Endothelial cell (in vitro differentiated cells): ENCODE measurements around the gene OR2W1. TPM values are rescaled to one million over a fixed set of nuclear protein-coding genes. Genes with fewer than 3 reads are reported as not detected.

ENCODE experiments used
- DNase-seq: peaks from one replicate; pipeline ENCODE4 v3.0.0; 2021; ENCODE audit warnings: low spot score
- H3K27ac Mint-ChIP-seq: one replicate; pipeline ENCODE4 v1.8.0; 2021; ENCODE audit warnings: mixed read lengths, inconsistent platforms; ENCODE audit not compliant: unreplicated experiment
- H3K27me3 Mint-ChIP-seq: one replicate; pipeline ENCODE4 v1.8.0; 2021; ENCODE audit warnings: mild to moderate bottlenecking, moderate library complexity, mixed read lengths, inconsistent platforms; ENCODE audit not compliant: unreplicated experiment
- H3K36me3 Mint-ChIP-seq: one replicate; pipeline ENCODE4 v1.8.0; 2021; ENCODE audit warnings: mild to moderate bottlenecking, low read depth, mixed read lengths, inconsistent platforms; ENCODE audit not compliant: unreplicated experiment
- H3K4me1 Mint-ChIP-seq: one replicate; pipeline ENCODE4 v1.8.0; 2021; ENCODE audit warnings: mild to moderate bottlenecking, mixed read lengths, inconsistent platforms; ENCODE audit not compliant: unreplicated experiment
- H3K4me3 Mint-ChIP-seq: one replicate; pipeline ENCODE4 v1.8.0; 2021; ENCODE audit warnings: mild to moderate bottlenecking, mixed read lengths, inconsistent platforms; ENCODE audit not compliant: unreplicated experiment
- H3K9me3 Mint-ChIP-seq: one replicate; pipeline ENCODE4 v1.8.0; 2021; ENCODE audit warnings: mixed read lengths, inconsistent platforms; ENCODE audit not compliant: unreplicated experiment
- long read RNA-seq: library from polyadenylated mRNA; unstranded; transcript quantifications from one replicate; pipeline ENCODE4 v2.0.0, GENCODE V29; 2020; ENCODE audit not compliant: unreplicated experiment
- total RNA-seq: library from RNA; stranded (reverse); fragmentation: NEBNext Ultra II Directional; extraction: Animal tissue kit (Norgen Biotek cat#: 25700); gene quantifications from one replicate; pipeline ENCODE4 v1.2.1, GENCODE V29; 2021; ENCODE audit not compliant: unreplicated experiment
- TF ChIP-seq, protein P1 (sequence below): fragments of 200-600 bp; sonication (generic); IDR thresholded peaks from one replicate; pipeline ENCODE4 v1.5.0; 2021; ENCODE audit warnings: antibody characterized with exemption; ENCODE audit not compliant: unreplicated experiment

The OR2W1 gene, protein sequence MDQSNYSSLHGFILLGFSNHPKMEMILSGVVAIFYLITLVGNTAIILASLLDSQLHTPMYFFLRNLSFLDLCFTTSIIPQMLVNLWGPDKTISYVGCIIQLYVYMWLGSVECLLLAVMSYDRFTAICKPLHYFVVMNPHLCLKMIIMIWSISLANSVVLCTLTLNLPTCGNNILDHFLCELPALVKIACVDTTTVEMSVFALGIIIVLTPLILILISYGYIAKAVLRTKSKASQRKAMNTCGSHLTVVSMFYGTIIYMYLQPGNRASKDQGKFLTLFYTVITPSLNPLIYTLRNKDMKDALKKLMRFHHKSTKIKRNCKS
- not detected for total RNA-seq
- long read RNA-seq, result 0 reads

DNA sequence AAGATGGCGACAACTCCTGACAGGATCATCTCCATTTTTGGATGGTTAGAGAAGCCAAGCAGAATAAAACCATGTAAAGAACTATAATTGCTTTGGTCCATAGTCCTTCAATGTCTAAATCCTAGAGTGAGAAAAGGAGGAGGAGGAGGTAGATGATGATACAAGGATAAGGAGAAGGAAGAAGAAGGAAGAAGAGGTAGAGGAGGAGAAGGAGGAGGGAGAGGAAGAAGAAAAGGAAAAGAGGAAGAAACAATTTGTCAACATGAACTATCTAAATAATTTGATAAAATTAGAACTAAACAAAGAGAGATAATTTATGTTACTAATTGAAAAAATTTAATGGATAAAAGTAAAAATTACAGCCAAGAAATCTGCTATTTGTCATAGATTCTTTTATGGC, at the start of gene OR2W1:
TSS of gene OR2W1 (minus strand) at position 101 of the 400 bp plus-strand sequence. CDS start at position 101, 0 bp downstream.
- no peak for DNase-seq
- Mint-ChIP-seq H3K27ac (no peak within 1 kb of the TSS), H3K36me3 (no peaks in the 10 kb centered on the region), H3K4me3 (no peak within 1 kb of the TSS), H3K27me3 (no peaks in the 10 kb centered on the region), H3K9me3 (no peaks in the 10 kb centered on the region), H3K4me1 (peaks cover 2% of the 10 kb centered on the region)
- TF ChIP-seq, protein P1, sequence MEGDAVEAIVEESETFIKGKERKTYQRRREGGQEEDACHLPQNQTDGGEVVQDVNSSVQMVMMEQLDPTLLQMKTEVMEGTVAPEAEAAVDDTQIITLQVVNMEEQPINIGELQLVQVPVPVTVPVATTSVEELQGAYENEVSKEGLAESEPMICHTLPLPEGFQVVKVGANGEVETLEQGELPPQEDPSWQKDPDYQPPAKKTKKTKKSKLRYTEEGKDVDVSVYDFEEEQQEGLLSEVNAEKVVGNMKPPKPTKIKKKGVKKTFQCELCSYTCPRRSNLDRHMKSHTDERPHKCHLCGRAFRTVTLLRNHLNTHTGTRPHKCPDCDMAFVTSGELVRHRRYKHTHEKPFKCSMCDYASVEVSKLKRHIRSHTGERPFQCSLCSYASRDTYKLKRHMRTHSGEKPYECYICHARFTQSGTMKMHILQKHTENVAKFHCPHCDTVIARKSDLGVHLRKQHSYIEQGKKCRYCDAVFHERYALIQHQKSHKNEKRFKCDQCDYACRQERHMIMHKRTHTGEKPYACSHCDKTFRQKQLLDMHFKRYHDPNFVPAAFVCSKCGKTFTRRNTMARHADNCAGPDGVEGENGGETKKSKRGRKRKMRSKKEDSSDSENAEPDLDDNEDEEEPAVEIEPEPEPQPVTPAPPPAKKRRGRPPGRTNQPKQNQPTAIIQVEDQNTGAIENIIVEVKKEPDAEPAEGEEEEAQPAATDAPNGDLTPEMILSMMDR, result no peak

DNA sequence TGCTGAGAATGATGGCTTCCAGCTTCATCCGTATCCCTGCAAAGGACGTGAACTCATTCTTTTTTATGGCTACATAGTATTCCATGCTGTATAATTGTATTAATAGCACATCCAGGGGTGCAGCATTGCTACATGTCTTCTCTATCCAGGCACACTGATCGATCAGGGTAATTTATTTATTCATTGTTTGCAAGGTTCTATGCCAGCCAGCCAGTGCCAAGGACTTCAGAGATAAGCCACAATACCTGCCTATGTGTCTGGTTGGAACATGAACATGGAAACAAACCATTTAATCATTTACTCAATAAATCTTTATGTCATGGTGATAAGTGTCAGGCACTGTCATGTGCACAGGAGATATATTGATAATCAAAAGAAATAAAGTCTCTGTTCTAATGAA, 48.0 kb upstream of the OR2W1 start:
- DNase-seq, result no peak
- TF ChIP-seq, protein P1, result no peak
- Mint-ChIP-seq H3K9me3 (no peaks in the 10 kb centered on the region), H3K4me3 (no peak overlapping the region), H3K4me1 (no peaks in the 10 kb centered on the region), H3K36me3 (no peaks in the 10 kb centered on the region), H3K27me3 (no peaks in the 10 kb centered on the region), H3K27ac (no peak overlapping the region)

DNA sequence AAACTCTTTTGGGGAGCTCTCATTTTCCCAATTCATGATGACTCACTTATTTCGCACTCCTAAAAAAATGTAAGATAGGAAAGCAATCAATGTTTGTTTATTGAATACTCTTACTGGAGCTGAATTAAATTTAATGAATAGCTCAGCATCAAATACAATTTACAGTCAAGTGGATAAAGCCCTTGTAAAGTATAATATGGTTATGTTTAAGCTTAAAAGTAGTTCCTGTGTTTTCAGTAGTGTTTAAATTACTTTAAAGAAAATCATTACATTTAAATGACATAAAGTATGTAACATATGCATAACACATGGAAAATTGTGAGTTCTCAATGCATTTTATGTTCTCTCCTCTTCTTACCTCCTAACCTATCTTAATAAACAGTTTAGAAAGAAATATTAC, 42.2 kb upstream of the OR2W1 start, which contains the start of gene OR2B3:
TSS of gene OR2B3 (minus strand) at position 101 of the 400 bp plus-strand sequence. CDS start at position 36, 65 bp downstream.
- no peak within 1 kb of the TSS for H3K27ac Mint-ChIP-seq
- H3K4me1 Mint-ChIP-seq, result no peaks in the 10 kb centered on the region
- TF ChIP-seq, protein P1, result no peak
- H3K4me3 Mint-ChIP-seq, result no peak within 1 kb of the TSS
- H3K9me3 Mint-ChIP-seq, result no peaks in the 10 kb centered on the region
- no peaks in the 10 kb centered on the region for H3K36me3 Mint-ChIP-seq
- H3K27me3 Mint-ChIP-seq, result no peaks in the 10 kb centered on the region
- no peak for DNase-seq

DNA sequence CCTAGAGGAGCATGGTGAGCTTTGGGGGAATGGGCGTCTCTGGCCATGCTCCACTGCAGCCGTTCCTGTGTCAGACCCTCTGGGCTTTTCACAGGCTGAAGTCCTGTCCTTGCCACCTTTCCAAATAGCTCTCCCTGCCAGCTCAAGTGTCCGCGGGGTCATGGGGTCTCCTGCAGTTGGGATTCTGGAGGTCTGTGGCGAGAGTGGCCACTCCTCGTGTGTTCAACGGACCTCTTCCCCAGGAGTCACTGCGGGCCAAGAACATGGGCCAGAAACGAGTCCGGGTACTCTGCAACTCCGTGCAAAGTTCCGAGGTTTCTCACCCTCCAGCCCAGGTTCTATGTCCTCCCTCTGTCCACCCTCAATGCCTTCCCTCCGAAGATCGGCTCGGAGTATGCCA, 37.5 kb upstream of the OR2W1 start:
- Mint-ChIP-seq H3K36me3 (no peaks in the 10 kb centered on the region), H3K9me3 (no peaks in the 10 kb centered on the region), H3K27me3 (peaks cover 1% of the 10 kb centered on the region), H3K4me3 (no peak overlapping the region), H3K4me1 (no peaks in the 10 kb centered on the region), H3K27ac (no peak overlapping the region)
- TF ChIP-seq, protein P1, result no peak
- DNase-seq, result no peak

DNA sequence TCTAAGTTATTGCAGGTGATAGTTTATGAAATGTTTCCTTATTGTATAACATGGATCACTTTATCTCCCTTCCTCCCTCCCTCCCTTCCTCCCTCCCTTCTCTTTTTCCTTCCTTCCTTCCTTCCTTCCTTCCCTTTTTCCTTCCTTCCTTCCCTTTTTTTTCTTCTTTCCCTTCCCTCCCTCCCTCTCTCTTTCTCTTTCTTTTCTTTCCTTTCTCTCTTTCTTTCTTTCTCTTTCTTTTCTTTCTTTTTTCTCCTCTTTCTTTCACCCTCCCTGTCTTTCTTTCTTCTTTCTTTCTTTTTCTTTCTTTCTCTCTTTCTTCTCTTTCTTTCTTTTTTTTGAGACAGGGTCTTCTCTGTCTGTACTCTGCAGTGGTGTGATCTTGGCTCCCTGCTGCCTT, 36.3 kb upstream of the OR2W1 start:
- no peak for DNase-seq
- Mint-ChIP-seq H3K4me3 (no peak overlapping the region), H3K27ac (no peak overlapping the region), H3K36me3 (no peaks in the 10 kb centered on the region), H3K4me1 (no peaks in the 10 kb centered on the region), H3K27me3 (peaks cover 1% of the 10 kb centered on the region), H3K9me3 (no peaks in the 10 kb centered on the region)
- TF ChIP-seq, protein P1, result no peak
